NCI-H146 treated with DMSO at 0.1 percent for 48 hours (cell line): Measurements from ENCODE around the gene SERTM2.

Source experiments
- DNase-seq: peaks from one replicate; lab custom pipeline; 2025; ENCODE audit not compliant: unreplicated experiment; lab: John Stamatoyannopoulos, UW

The SERTM2 gene

GRCh38 chrX:111555406-111555958 lies 44.0 kb downstream of the SERTM2 start:
- no peak for DNase-seq

- DNase-seq, result no peak
Measured at GRCh38 chrX:111560801-111561200, 49.4 kb downstream of the SERTM2 start.

- no peak for DNase-seq
Measured at GRCh38 chrX:111561851-111562250, 50.4 kb downstream of the SERTM2 start.

- DNase-seq, result no peak
Measured at GRCh38 chrX:111567542-111568255, 56.3 kb downstream of the SERTM2 start.

DNA sequence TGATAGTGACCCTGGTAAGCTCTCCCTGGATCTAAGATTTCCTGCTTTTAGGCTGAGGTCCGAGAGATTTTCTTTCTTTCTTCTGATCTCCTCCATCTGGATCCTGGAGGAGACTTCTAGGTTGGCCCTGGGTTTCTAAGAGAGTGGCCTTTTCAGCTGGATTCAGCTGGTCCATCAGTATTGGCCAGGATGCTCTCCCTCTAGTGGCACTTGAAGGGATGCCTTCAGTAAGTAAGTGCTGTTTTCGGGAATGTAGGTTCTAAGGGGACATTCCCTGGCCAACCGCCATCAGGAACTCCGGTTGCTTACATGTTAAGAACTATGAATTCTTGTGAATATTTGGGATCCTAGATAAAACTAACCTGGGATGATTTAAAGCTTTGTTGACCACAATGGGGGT lies 56.9 kb downstream of the SERTM2 start:
- peak; percentile 39 for DNase-seq

- no peak for DNase-seq
Measured at GRCh38 chrX:111568817-111569216, 57.4 kb downstream of the SERTM2 start.
